ENCODE data around the gene RIPOR3. TPM values are rescaled to one million over a fixed set of nuclear protein-coding genes. Genes with fewer than 3 reads are reported as not detected.
"Not testable (repeated sequence)": the region's sequence is repeated elsewhere in the genome, so short reads cannot be mapped to it uniquely, and the experiment has no call there.

RIPOR3 gene
- total RNA-seq, 2 experiments from 2014 or later = not detected

DNA sequence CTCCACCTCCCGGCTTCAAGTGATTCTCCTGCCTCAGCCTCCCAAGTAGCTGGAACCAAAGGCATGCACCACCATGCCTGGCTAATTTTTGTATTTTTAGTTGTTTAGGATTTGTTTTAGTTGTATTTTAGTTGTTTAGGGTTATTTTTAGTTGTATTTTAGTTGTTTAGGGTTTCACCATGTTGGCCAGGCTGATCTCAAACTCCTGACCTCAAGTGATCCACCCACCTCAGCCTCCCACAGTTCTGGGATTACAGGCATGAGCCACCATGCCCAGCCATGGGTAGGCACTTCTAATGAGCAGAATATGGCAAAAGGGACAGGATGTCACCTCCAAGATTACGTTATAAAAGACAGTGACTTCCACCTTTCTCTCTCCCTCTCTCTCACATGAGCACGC lies 20.3 kb downstream of the RIPOR3 start:
- intact Hi-C loops (cut with micrococcal nuclease); H3K4me1 Mint-ChIP-seq (ENCODE audit: low read depth); DNase-seq; H3K4me3 Mint-ChIP-seq; H3K9me3 Mint-ChIP-seq; CTCF ChIA-PET; POLR2A ChIA-PET; H3K36me3 Mint-ChIP-seq; H3K27me3 Mint-ChIP-seq; H3K27ac Mint-ChIP-seq: not testable (repeated sequence)

DNA sequence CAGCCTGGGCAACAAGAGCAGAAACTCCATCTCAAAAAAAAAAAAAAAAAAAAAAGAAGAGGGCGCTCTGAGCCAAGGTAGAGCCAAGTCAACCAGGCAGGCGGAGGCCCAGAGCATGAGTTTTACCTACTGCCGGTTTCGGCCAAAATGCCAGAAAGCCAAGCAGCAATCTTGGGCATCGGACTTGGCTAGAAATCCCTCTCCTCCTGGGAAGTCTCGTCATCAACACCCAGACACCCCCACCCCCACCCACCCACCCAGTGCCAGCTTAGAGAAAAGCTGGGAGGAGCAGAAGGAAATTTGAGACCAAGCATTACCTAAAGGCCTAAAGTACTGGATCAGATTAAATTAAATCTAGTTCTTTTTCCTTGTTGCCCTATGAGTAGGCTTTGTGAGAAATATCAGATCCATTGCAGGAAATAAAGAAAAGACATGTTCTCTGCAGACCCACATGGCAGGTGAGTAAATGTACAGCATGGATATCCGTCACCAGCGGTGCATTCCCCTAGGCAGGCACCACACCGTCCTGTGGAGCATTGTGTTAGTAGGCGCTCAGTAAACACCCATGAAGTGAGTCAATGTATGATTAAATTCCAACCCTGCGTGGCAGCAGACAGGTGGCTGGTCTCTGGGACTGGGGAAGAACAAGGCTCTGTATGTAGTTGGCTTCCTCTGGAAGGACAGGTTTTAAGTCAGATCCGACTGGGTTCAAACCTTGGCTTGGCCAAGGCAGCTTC lies 21.0 kb downstream of the RIPOR3 start:
- Mint-ChIP-seq H3K9me3 (no peaks in the 10 kb centered on the region), H3K27me3 (peaks cover 2% of the 10 kb centered on the region), H3K4me1 (ENCODE audit: low read depth) (no peaks in the 10 kb centered on the region), H3K27ac (no peak overlapping the region), H3K4me3 (no peak overlapping the region), H3K36me3 (no peaks in the 10 kb centered on the region)
- intact Hi-C loops (cut with micrococcal nuclease) = no loop called here
- DNase-seq = no peak
- ChIA-PET CTCF (interaction anchor here (0.6 kb wide), 1 partner anchor 76 kb away, joined by 3 read pairs; no protein-coding TSS in a partner anchor), POLR2A (no interaction called here)

DNA sequence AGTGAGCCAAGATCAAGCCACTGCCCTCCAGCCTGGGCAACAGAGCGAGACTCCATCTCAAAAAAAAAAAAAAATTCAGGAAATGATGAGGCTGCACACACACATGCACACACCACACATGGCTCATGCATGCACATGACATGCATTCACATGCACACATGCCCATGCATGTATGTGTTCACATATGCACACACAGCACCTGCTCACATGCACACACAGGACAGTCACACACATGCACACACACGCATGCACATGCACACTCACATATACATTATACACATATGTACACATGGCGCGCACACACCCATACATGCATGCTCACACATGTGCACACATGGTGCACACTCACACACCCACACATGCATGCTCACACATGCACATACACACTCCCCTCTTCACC lies 22.5 kb downstream of the RIPOR3 start:
- no peaks in the 10 kb centered on the region for H3K36me3 Mint-ChIP-seq
- H3K9me3 Mint-ChIP-seq = no peaks in the 10 kb centered on the region
- H3K27me3 Mint-ChIP-seq = peaks cover 2% of the 10 kb centered on the region
- H3K27ac Mint-ChIP-seq = no peak overlapping the region
- ChIA-PET CTCF (no interaction called here), POLR2A (no interaction called here)
- DNase-seq = no peak
- H3K4me1 Mint-ChIP-seq (ENCODE audit: low read depth) = no peaks in the 10 kb centered on the region
- intact Hi-C loops (cut with micrococcal nuclease) = no loop called here
- H3K4me3 Mint-ChIP-seq = no peak overlapping the region

DNA sequence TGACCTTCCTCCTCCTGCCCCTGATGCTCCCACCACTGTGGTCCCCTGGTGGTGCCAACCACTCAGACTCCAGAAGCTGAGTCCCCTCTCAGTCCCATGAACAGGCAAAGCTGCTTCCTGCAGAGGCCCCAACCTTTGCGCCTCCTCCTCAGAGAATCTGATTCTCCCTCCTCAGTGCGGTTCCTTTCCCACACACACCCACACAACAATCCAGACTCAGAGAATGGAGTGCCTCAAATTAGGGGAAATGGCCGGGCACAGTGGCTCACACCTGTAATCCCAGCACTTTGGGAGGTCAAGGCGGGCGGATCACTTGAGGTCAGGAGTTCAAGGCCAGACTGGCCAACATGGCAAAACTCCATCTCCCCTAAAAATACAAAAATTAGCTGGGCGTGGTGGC lies 23.0 kb downstream of the RIPOR3 start:
- H3K4me1 Mint-ChIP-seq (ENCODE audit: low read depth) = no peaks in the 10 kb centered on the region
- CTCF ChIA-PET = interaction anchor here (1.4 kb wide), 1 partner anchor 81 kb away, joined by 6 read pairs; no protein-coding TSS in a partner anchor
- no peak overlapping the region for H3K4me3 Mint-ChIP-seq
- no peak overlapping the region for H3K27ac Mint-ChIP-seq
- H3K27me3 Mint-ChIP-seq = peaks cover 2% of the 10 kb centered on the region
- H3K36me3 Mint-ChIP-seq = no peaks in the 10 kb centered on the region
- no peaks in the 10 kb centered on the region for H3K9me3 Mint-ChIP-seq
- intact Hi-C loops (cut with micrococcal nuclease) = no loop called here
- DNase-seq = no peak
- POLR2A ChIA-PET = no interaction called here

DNA sequence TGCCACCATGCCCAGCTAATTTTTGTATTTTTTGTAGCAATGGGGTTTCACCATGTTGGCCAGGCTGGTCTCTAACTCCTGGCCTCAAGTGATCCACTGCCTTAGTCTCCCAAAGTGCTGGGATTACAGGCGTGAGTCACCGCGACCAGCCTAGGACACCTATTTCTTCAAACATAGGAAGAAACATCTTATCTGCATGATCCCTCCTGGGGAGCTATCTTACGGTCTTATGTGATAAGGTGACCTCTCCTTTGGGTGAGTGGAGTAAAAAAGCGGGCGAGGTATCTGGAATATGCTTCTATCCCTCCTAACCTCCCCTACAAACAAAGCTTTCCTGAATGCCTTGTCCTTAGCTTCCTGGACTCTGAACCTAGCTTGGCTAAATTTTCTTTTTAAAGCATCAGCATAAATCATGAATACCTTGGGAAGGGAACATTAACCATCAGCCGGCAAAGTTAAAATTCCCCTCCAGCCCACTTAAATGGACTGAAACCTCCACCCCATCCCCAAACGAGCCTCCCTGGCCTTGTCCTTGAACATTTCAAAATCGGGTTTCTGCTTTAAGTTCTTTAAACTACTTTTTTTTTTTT lies 24.5 kb downstream of the RIPOR3 start:
- Mint-ChIP-seq H3K4me3 (no peak overlapping the region), H3K36me3 (no peaks in the 10 kb centered on the region), H3K4me1 (ENCODE audit: low read depth) (no peaks in the 10 kb centered on the region), H3K27ac (no peak overlapping the region), H3K27me3 (peaks cover 2% of the 10 kb centered on the region), H3K9me3 (no peaks in the 10 kb centered on the region)
- ChIA-PET CTCF (interaction anchor here (0.8 to 1.4 kb wide), 3 partner anchors 30 to 83 kb away, joined by 3 to 9 read pairs (median 6); no protein-coding TSS in a partner anchor), POLR2A (interaction anchor here (1.2 kb wide), 1 partner anchor 53 kb away, joined by 3 read pairs; no protein-coding TSS in a partner anchor)
- no peak for DNase-seq
- intact Hi-C loops (cut with micrococcal nuclease) = no loop called here

DNA sequence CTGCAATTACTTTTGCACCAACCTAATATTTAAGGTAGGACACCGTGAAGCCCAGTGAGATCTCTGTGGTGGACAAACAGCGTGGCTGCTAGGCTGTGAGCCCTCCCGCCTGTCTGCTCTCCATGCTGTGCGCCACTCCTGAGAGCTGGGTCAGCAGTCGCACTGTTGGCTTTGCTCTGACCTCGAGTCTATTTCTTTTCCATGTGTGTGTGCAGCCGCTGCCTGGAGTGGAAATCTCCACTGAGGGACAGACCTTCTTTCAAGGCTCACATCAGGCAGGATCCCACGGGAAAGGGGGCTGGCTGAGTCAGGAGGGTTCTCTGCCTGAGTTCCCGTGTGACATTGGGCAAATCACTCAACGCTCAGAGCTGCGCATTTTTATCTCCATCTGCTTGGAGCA lies 27.1 kb downstream of the RIPOR3 start:
- Mint-ChIP-seq H3K36me3 (no peaks in the 10 kb centered on the region), H3K27me3 (peaks cover 2% of the 10 kb centered on the region), H3K9me3 (no peaks in the 10 kb centered on the region), H3K4me1 (ENCODE audit: low read depth) (no peaks in the 10 kb centered on the region), H3K27ac (no peak overlapping the region), H3K4me3 (no peak overlapping the region)
- CTCF ChIA-PET = interaction anchor here (2.2 to 2.9 kb wide), 2 partner anchors 60 to 86 kb away, joined by 6 to 33 read pairs; no protein-coding TSS in a partner anchor
- POLR2A ChIA-PET = no interaction called here
- no peak for DNase-seq
- intact Hi-C loops (cut with micrococcal nuclease) = no loop called here

DNA sequence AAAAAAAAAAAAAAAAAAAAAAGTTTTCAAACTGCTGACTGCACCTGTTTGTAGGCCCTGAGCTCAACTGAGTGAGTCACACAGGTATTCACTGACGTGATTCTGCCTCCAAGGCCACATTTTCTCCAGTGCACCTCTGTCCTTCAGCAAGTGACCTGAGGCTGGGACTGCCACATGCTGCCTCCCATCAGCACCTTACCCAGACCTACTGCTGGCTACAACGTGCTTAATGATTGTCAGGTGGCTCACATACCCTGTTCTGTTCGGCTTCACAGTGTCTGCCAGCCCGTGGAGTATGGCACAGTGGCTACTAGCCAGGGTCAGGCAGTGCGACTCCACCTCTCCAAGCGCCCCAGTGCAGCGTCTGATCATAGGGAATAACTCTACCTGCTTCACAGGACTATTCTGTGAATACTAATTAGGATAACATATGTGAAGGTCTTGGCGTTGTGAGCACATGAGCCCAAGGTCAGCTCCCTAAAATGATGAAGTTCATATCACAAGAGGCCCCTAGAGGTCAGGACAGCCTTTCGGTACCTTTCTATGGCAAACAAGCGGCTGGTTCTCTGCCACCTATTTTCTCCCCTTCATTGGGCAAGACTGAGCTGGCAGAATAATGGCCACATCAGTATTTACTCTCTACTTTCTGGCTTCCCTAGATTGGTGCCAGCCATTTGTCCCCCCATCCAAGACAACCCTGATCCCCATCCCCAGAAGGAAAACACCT lies 28.1 kb downstream of the RIPOR3 start:
- POLR2A ChIA-PET = no interaction called here
- DNase-seq = peak; percentile 27
- CTCF ChIA-PET = interaction anchor here (0.7 to 2.9 kb wide), 6 partner anchors 61 to 131 kb away, joined by 3 to 33 read pairs (median 4); partner anchors contain the start of gene BCAS4
- H3K4me3 Mint-ChIP-seq = no peak overlapping the region
- H3K27ac Mint-ChIP-seq = no peak overlapping the region
- peaks cover 2% of the 10 kb centered on the region for H3K27me3 Mint-ChIP-seq
- H3K36me3 Mint-ChIP-seq = no peaks in the 10 kb centered on the region
- H3K9me3 Mint-ChIP-seq = no peaks in the 10 kb centered on the region
- intact Hi-C loops (cut with micrococcal nuclease) = loop anchor here (2.0 kb wide), 1 partner anchor 84 kb away; no protein-coding TSS in a partner anchor
- H3K4me1 Mint-ChIP-seq (ENCODE audit: low read depth) = no peaks in the 10 kb centered on the region

DNA sequence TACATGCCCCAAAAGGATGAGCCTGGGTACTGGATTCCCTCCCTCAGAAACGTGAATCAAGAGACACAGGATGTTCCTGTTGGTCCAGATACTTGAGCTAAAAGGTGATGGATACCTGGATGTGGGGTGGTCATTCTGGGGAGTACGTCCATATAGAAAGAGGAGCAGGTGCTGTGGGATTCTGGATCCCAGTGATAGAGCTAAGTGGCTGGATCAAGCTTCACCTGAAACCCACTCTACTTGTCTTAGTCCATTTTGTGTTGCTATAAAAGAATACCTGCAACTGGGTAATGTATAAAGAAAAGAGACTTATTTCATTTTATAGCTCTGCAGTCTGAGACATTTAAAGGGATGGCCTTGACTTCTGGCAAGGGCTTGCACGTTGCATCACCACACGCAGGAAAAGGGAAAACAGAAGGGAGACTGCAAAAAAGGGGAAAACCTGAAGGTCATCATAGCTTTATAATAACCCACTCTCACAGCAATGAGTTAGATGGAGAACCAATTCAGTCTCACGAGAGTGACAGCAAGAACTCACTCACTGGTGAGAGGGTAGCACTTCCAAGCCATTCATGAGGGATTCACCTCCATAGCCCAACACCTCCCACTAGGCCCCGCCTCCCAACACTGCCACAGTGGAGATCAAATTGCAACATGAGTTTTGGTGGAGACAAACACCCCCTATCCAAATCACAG lies 31.2 kb downstream of the RIPOR3 start:
- CTCF ChIA-PET = interaction anchor here (0.9 kb wide), 1 partner anchor 89 kb away, joined by 3 read pairs; no protein-coding TSS in a partner anchor
- Mint-ChIP-seq H3K36me3 (no peaks in the 10 kb centered on the region), H3K4me1 (ENCODE audit: low read depth) (no peaks in the 10 kb centered on the region), H3K9me3 (no peaks in the 10 kb centered on the region), H3K27ac (no peak overlapping the region), H3K4me3 (no peak overlapping the region), H3K27me3 (no peaks in the 10 kb centered on the region)
- DNase-seq = no peak
- intact Hi-C loops (cut with micrococcal nuclease) = no loop called here
- POLR2A ChIA-PET = no interaction called here

DNA sequence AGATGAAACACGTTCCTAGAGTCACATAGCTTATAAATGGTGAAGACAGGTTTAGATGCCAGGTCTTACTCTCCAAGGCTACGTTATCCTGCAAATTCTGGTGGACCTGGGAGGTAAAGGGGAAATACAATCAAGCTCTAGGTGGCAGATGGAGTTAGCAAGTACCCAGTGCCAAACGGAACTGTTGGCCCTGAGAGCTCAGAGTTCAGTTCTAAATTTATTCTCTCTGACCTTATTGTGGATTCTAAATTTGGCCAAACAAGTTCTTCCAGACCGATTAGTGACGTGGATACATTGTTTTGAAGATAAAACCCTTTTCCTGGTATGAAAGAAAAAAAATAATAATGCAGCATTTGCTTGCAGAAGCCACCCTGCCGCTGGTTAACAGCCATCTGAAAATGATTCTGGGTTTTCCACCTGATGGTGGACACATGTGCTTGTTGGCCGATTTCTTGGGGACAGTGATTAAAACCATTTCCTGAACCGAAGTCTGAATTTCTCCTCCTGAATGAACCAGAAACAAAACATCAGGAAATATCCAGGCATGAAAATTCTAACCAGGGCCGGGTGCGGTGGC lies 32.5 kb downstream of the RIPOR3 start:
- Mint-ChIP-seq H3K4me3 (no peak overlapping the region), H3K27me3 (no peaks in the 10 kb centered on the region), H3K9me3 (no peaks in the 10 kb centered on the region), H3K4me1 (ENCODE audit: low read depth) (no peaks in the 10 kb centered on the region), H3K36me3 (no peaks in the 10 kb centered on the region), H3K27ac (no peak overlapping the region)
- no peak for DNase-seq
- CTCF ChIA-PET = interaction anchor here (1.0 kb wide), 1 partner anchor 91 kb away, joined by 6 read pairs; no protein-coding TSS in a partner anchor
- POLR2A ChIA-PET = no interaction called here
- intact Hi-C loops (cut with micrococcal nuclease) = no loop called here

DNA sequence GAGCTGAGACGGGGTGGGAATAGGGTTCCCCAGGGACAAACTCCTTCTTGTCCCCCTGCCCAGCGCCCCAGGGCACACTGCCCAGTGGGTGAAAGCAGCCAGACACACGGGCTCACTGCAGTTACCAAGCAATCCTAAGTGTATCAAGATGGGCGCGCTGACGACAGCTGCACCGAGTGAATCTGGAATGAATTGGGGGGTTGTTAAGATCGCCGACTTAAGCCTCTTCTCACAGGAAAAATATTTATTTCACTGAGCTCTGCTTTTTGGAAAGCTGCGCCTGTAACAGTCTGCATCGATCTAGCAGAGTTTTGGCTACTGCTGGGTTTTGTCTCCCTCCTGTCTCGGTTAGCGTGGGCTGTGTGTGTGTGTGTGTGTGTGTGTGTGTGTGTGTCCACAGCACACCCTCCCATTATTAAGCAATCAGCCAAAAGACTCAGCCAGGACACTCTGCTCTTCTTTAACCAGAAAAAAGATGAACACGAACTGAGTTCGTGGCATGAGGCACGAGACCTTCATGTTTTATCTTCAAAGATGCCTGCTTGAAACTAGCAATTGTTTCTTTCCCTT lies 35.9 kb downstream of the RIPOR3 start:
- Mint-ChIP-seq H3K9me3 (no peaks in the 10 kb centered on the region), H3K27me3 (no peaks in the 10 kb centered on the region), H3K36me3 (no peaks in the 10 kb centered on the region), H3K4me1 (ENCODE audit: low read depth) (no peaks in the 10 kb centered on the region), H3K27ac (no peak overlapping the region), H3K4me3 (no peak overlapping the region)
- intact Hi-C loops (cut with micrococcal nuclease) = no loop called here
- DNase-seq = no peak
- CTCF ChIA-PET = no interaction called here
- POLR2A ChIA-PET = interaction anchor here (0.6 kb wide), 1 partner anchor 488 kb away, joined by 3 read pairs; no protein-coding TSS in a partner anchor

DNA sequence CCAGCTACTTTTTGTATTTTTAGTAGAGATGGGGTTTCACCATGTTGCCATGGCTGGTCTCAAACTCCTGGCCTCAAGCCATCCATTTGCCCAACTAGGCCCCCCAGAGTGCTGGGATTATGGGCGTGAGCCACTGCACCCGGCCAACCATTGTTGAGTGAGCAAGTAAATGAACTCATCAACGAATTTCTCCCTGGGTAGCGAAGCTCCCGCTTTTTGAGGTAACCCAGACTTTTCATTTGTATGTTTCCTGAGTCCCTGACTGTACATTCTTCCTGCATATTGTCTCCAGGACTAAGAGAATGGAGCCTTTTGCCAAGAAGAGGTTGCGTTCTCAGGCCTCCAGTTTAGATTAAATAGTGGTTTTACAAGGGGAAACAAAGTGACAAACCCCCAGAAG lies 36.4 kb downstream of the RIPOR3 start:
- no peaks in the 10 kb centered on the region for H3K9me3 Mint-ChIP-seq
- POLR2A ChIA-PET = interaction anchor here (0.6 kb wide), 1 partner anchor 487 kb away, joined by 3 read pairs; no protein-coding TSS in a partner anchor
- CTCF ChIA-PET = interaction anchor here (1.1 kb wide), 1 partner anchor 19 kb away, joined by 3 read pairs; no protein-coding TSS in a partner anchor
- H3K27me3 Mint-ChIP-seq = no peaks in the 10 kb centered on the region
- intact Hi-C loops (cut with micrococcal nuclease) = no loop called here
- H3K27ac Mint-ChIP-seq = no peak overlapping the region
- H3K36me3 Mint-ChIP-seq = no peaks in the 10 kb centered on the region
- DNase-seq = no peak
- no peaks in the 10 kb centered on the region for H3K4me1 Mint-ChIP-seq (ENCODE audit: low read depth)
- no peak overlapping the region for H3K4me3 Mint-ChIP-seq
